ENCODE data around the gene UNC5C.

- TF ChIP-seq CTCF (IDR thresholded peaks at IDR 0.05) (no peak), POLR2A (IDR thresholded peaks at IDR 0.05) (no peak)
These were observed 434.3 kb downstream of the UNC5C start for GRCh38 chr4:95114521-95114920.
